Thyroid gland (tissue), 4 donors: Measurements from ENCODE around the gene INF2.

ENCODE experiments used
- CTCF ChIP-seq, 6 experiments: fragments of 200-600 bp in 3 of 6; fragments of 450-650 bp in 3 of 6; sonication (generic) in 3 of 6; IDR thresholded peaks; one replicate each; pipeline ENCODE4 v1.5.1; 2016 to 2019; ENCODE audit warnings: antibody characterized with exemption in 6 of 6, mild to moderate bottlenecking in 2 of 6, inconsistent platforms in 1 of 6, moderate library complexity in 1 of 6
- POLR2A ChIP-seq, 2 donors: fragments of 450-650 bp; IDR thresholded peaks; one replicate each; pipeline ENCODE4 v1.6.1; 2017; ENCODE audit warnings: antibody characterized with exemption in 2 of 2, mild to moderate bottlenecking in 2 of 2, moderate library complexity in 1 of 2

GRCh38 chr14:104666981-104667380 lies 22.4 kb upstream of the INF2 start:
- no peak for TF ChIP-seq CTCF (IDR thresholded peaks at IDR 0.05)
- no peak for TF ChIP-seq POLR2A (IDR thresholded peaks at IDR 0.05)
